Mammary epithelial cell (primary cell): Measurements from ENCODE around the gene SEC61A1.

Experiments
- EZH2 ChIP-seq: IDR thresholded peaks from 2 replicates; pipeline ENCODE4 v1.6.1; 2012; ENCODE audit warnings: low read length, inconsistent platforms, borderline replicate concordance
- TF ChIP-seq, protein P1 (sequence below), 2 donors: IDR thresholded peaks in 1 of 2; conservative IDR thresholded peaks in 1 of 2; 2 replicates each; pipeline ENCODE4 v1.5.1; 2011 to 2012; ENCODE audit warnings: inconsistent platforms in 2 of 2, low read length in 2 of 2, mild to moderate bottlenecking in 2 of 2, control low read depth in 1 of 2, low read depth in 1 of 2; ENCODE audit not compliant: insufficient read depth in 1 of 2; ENCODE audit errors: extremely low read depth in 1 of 2

- TF ChIP-seq, protein P1, sequence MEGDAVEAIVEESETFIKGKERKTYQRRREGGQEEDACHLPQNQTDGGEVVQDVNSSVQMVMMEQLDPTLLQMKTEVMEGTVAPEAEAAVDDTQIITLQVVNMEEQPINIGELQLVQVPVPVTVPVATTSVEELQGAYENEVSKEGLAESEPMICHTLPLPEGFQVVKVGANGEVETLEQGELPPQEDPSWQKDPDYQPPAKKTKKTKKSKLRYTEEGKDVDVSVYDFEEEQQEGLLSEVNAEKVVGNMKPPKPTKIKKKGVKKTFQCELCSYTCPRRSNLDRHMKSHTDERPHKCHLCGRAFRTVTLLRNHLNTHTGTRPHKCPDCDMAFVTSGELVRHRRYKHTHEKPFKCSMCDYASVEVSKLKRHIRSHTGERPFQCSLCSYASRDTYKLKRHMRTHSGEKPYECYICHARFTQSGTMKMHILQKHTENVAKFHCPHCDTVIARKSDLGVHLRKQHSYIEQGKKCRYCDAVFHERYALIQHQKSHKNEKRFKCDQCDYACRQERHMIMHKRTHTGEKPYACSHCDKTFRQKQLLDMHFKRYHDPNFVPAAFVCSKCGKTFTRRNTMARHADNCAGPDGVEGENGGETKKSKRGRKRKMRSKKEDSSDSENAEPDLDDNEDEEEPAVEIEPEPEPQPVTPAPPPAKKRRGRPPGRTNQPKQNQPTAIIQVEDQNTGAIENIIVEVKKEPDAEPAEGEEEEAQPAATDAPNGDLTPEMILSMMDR (conservative IDR thresholded peaks at IDR 0.05 in 1 of 2, IDR thresholded peaks at IDR 0.05 in 1 of 2; ENCODE audit: extremely low read depth in 1 of 2, insufficient read depth in 1 of 2, low read depth in 1 of 2, low read length in 2 of 2) = no peak
- no peak for TF ChIP-seq EZH2
Observed at GRCh38 chr3:128056258-128056657, 4.0 kb downstream of the SEC61A1 start.
